PC-9 (cell line): Measurements from ENCODE around the gene STK31. TPM values are rescaled to one million over a fixed set of nuclear protein-coding genes. Genes with fewer than 3 reads are reported as not detected.

Experiments
- BruUV-seq: library from RNA; stranded (reverse); fragments of 400-500 nt; replicated peaks from 2 replicates; lab custom pipeline; 2021; lab: Mats Ljungman, UMichigan
- CTCF ChIA-PET: fragments of 300-600 bp; sonication (Branson Sonifier 250); formaldehyde crosslinking; loops from one replicate; lab custom pipeline; 2022; ENCODE audit warnings: antibody characterized with exemption; lab: Charles Lee
- POLR2A ChIA-PET: fragments of 300-600 bp; sonication (Branson Sonifier 250); formaldehyde crosslinking; loops from one replicate; lab custom pipeline; 2022; ENCODE audit warnings: antibody characterized with exemption; ENCODE audit not compliant: unreplicated experiment; lab: Charles Lee
- DNase-seq, 2 experiments: peaks; one replicate each; pipeline versions ENCODE4 v3.0.0 to v3.0.0-alpha.2; 2015 to 2022; ENCODE audit warnings: mixed read lengths in 1 of 2
- H2AFZ ChIP-seq: fragments of 200-600 bp; sonication (generic); 2 replicates; pipeline ENCODE4 v1.8.1; 2017; ENCODE audit warnings: antibody characterized with exemption
- H3F3A ChIP-seq: fragments of 200-600 bp; sonication (generic); 2 replicates; pipeline ENCODE4 v1.8.1; 2017; ENCODE audit warnings: antibody characterized with exemption, mild to moderate bottlenecking, low read depth; ENCODE audit not compliant: insufficient read depth
- H3K27ac ChIP-seq: fragments of 200-600 bp; sonication (generic); 2 replicates; pipeline ENCODE4 v1.6.1; 2016; ENCODE audit warnings: mixed run types
- H3K27me3 ChIP-seq: fragments of 200-600 bp; sonication (generic); 2 replicates; pipeline ENCODE4 v1.6.1; 2016; ENCODE audit warnings: low read depth, mixed run types; ENCODE audit not compliant: insufficient read depth
- H3K36me3 ChIP-seq: fragments of 200-600 bp; sonication (generic); 2 replicates; pipeline ENCODE4 v1.6.1; 2016; ENCODE audit warnings: low read depth, mixed run types
- H3K4me1 ChIP-seq: fragments of 200-600 bp; sonication (generic); replicated peaks from 2 replicates; pipeline ENCODE4 v1.6.1; 2016; ENCODE audit warnings: mixed run types; ENCODE audit not compliant: insufficient read depth
- H3K4me2 ChIP-seq: fragments of 200-600 bp; sonication (generic); 2 replicates; pipeline ENCODE4 v1.6.1; 2017; ENCODE audit warnings: mixed run types
- H3K4me3 ChIP-seq: fragments of 200-600 bp; sonication (generic); 2 replicates; pipeline ENCODE4 v1.6.1; 2016; ENCODE audit warnings: mixed run types
- H3K79me2 ChIP-seq: fragments of 200-600 bp; sonication (generic); 2 replicates; pipeline ENCODE4 v1.6.1; 2017; ENCODE audit warnings: low read depth, mixed run types
- H3K9me2 ChIP-seq: fragments of 200-600 bp; sonication (generic); 2 replicates; pipeline ENCODE4 v1.8.1; 2017; ENCODE audit warnings: mild to moderate bottlenecking; ENCODE audit not compliant: insufficient read depth
- H3K9me3 ChIP-seq: fragments of 200-600 bp; sonication (generic); 2 replicates; pipeline ENCODE4 v1.8.1; 2016; ENCODE audit warnings: low read depth; ENCODE audit not compliant: insufficient read depth
- H4K20me1 ChIP-seq: fragments of 200-600 bp; sonication (generic); 2 replicates; pipeline ENCODE4 v1.8.1; 2017; ENCODE audit not compliant: insufficient read depth
- CTCF ChIP-seq: fragments of 200-600 bp; sonication (generic); conservative IDR thresholded peaks from 2 replicates; pipeline ENCODE4 v1.6.1; 2017; ENCODE audit warnings: mixed run types, antibody characterized with exemption, mild to moderate bottlenecking, moderate library complexity
- EZH2 ChIP-seq: fragments of 200-600 bp; sonication (generic); IDR thresholded peaks from 2 replicates; pipeline ENCODE4 v1.8.0; 2017; ENCODE audit warnings: antibody characterized with exemption, low read depth
- intact Hi-C: fragments of 100-400 bp; cut with micrococcal nuclease; formaldehyde crosslinking; loops from one replicate; pipeline ENCODE4 v1.10.0; 2022; ENCODE audit not compliant: unreplicated experiment
- total RNA-seq: library from RNA; stranded (reverse); gene quantifications from 2 replicates; pipeline ENCODE4 v1.2.3, GENCODE V29; 2021

STK31 gene
- total RNA-seq, 1 experiment from 2014 or later: 0.57 TPM

DNA sequence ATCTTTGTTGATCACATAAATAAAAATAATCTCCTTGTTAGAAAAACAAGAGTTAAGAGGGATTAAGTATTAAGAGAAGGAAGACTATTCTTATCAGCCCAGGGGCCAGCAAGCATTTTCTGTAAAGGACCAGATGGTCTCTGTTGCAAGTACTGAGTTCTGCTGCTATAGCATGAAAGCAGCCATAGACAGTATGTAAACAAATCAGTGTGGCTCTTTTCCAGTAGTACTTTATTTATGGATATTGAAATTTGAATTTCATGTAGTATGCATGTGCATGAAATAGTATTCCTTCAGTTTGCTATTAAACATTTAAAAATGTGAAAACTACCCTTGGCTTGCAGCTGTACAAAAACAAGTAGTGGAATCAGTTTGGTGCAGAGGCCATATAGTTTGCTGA lies 81.7 kb downstream of the STK31 start:
- Histone ChIP-seq H2AFZ (no peak overlapping the region), H3K4me3 (no peak overlapping the region), H3K79me2 (no peaks in the 10 kb centered on the region), H4K20me1 (no peaks in the 10 kb centered on the region), H3K27ac (no peak overlapping the region), H3K27me3 (no peaks in the 10 kb centered on the region), H3K4me2 (no peak overlapping the region), H3K9me3 (peaks cover 23% of the 10 kb centered on the region), H3K9me2 (no peaks in the 10 kb centered on the region), H3K36me3 (no peaks in the 10 kb centered on the region), H3K4me1 (no peaks in the 10 kb centered on the region), H3F3A (no peaks in the 10 kb centered on the region)
- peak in 1 of 2 experiments; percentile 28 for DNase-seq
- ChIA-PET POLR2A (no interaction called here), CTCF (no interaction called here)
- TF ChIP-seq EZH2: no peak
- TF ChIP-seq CTCF: no peak
- BruUV-seq: no TSS peak
- intact Hi-C loops: no loop called here

DNA sequence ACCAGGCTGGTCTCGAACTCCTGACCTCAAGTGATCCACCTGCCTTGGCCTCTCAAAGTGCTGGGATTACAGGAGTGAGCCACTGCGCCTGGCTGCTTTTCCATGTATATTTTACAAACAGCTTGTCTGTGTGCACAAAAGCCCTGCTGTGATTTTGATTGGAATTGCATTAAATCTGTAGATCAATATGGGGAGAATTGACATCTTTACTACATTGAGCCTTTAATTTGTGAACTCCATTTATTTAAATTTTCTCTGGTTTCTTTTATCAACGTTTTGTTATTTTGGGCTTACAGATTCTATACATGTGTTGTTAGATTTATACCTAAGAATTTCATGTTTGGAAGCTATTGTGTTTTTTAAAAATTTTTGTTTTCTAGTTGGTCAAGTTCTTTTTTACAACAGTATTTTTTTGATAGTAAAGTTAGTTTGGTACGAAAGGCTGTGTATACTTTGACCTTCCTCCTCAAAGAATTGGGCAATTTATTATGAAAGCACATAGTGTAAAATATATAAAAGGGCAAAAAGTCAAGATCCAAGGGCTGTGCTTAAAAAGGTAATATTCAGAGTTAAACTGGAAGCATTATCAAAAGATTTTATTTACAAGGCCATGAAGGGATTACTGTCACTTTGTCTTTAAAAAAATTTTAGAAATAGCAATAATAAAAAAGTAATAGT lies 92.8 kb downstream of the STK31 start:
- Histone ChIP-seq H3K9me3 (no peaks in the 10 kb centered on the region), H3K27ac (no peak overlapping the region), H3K9me2 (no peaks in the 10 kb centered on the region; the same call in 1 of the 2 replicates), H3K4me3 (no peak overlapping the region), H3K4me2 (no peak overlapping the region), H3F3A (no peaks in the 10 kb centered on the region), H3K27me3 (no peaks in the 10 kb centered on the region), H2AFZ (no peak overlapping the region), H3K36me3 (no peaks in the 10 kb centered on the region), H3K4me1 (no peaks in the 10 kb centered on the region), H4K20me1 (no peaks in the 10 kb centered on the region), H3K79me2 (no peaks in the 10 kb centered on the region)
- no TSS peak for BruUV-seq
- TF ChIP-seq CTCF (no peak), EZH2 (no peak)
- intact Hi-C loops: no loop called here
- ChIA-PET POLR2A (no interaction called here), CTCF (no interaction called here)
- peak in 1 of 2 experiments; percentile 9 for DNase-seq

- H3K4me2 ChIP-seq: no peak overlapping the region
- no peaks in the 10 kb centered on the region for H3K36me3 ChIP-seq
- no peaks in the 10 kb centered on the region for H3K79me2 ChIP-seq
- H2AFZ ChIP-seq: no peak overlapping the region
- peaks cover 5% of the 10 kb centered on the region; the same call in 1 of the 2 replicates for H3K9me3 ChIP-seq
- intact Hi-C loops: no loop called here
- H4K20me1 ChIP-seq: no peaks in the 10 kb centered on the region
- no TSS peak for BruUV-seq
- H3K9me2 ChIP-seq: no peaks in the 10 kb centered on the region; the same call in 1 of the 2 replicates
- TF ChIP-seq CTCF (no peak), EZH2 (no peak)
- ChIA-PET CTCF (no interaction called here), POLR2A (no interaction called here)
- no peak overlapping the region for H3K27ac ChIP-seq
- H3K27me3 ChIP-seq: no peaks in the 10 kb centered on the region
- no peaks in the 10 kb centered on the region for H3K4me1 ChIP-seq
- DNase-seq: peak in 1 of 2 experiments; percentile 4
- no peaks in the 10 kb centered on the region for H3F3A ChIP-seq
- no peak overlapping the region for H3K4me3 ChIP-seq
These were observed 94.7 kb downstream of the STK31 start for GRCh38 chr7:23804707-23805106.
